NOMO-1 treated with DMSO at 0.1 percent for 48 hours (cell line): ENCODE measurements around the gene GRIN2D.
"Not testable (repeated sequence)": the region's sequence is repeated elsewhere in the genome, so short reads cannot be mapped to it uniquely, and the experiment has no call there.

Experiments used
- DNase-seq: peaks from one replicate; lab custom pipeline; 2025; ENCODE audit not compliant: unreplicated experiment; lab: John Stamatoyannopoulos, UW

The GRIN2D gene

GRCh38 chr19:48371367-48371766 is 22.1 kb upstream of the GRIN2D start:
- no peak for DNase-seq

GRCh38 chr19:48371771-48372170 is 21.7 kb upstream of the GRIN2D start:
- not testable (repeated sequence) for DNase-seq

DNA sequence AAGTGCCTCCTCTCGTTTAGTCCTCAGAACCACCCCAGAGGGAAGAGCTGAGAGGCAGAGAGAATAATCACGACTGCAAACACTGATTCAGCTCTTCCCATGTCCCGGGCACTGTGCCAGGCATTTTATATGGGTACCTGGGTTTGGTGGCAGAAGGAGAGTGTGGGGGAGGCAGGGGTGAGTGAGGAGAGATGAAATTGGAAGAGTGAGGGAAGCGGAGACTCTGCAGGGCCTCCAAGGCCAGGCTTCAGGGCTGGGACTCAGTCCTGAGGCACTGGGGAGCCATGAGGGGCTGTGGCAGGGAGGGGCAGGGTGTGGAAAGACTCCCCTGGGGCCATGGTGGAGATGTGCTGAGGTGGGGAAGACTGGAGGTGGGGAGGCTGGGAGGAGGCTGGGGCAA is 20.6 kb upstream of the GRIN2D start:
- DNase-seq, result no peak

DNA sequence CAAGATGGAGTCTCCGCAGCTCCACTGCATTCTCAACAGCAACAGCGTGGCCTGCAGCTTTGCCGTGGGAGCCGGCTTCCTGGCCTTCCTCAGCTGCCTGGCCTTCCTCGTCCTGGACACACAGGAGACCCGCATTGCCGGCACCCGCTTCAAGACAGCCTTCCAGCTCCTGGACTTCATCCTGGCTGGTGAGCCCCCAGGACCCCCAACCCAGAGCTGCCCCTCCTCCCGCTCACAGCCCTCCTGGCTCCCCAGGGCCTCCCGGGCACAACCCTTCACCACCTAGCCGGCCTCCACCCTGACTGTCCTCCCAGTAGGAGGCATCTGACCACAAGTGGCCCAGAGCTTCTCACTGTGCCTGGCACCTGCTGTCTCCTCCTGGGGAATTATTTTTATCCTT is 19.9 kb upstream of the GRIN2D start:
- no peak for DNase-seq

- no peak for DNase-seq
Observed at GRCh38 chr19:48378194-48378570, 15.3 kb upstream of the GRIN2D start.

GRCh38 chr19:48379058-48379457 is 14.4 kb upstream of the GRIN2D start:
- no peak for DNase-seq

DNA sequence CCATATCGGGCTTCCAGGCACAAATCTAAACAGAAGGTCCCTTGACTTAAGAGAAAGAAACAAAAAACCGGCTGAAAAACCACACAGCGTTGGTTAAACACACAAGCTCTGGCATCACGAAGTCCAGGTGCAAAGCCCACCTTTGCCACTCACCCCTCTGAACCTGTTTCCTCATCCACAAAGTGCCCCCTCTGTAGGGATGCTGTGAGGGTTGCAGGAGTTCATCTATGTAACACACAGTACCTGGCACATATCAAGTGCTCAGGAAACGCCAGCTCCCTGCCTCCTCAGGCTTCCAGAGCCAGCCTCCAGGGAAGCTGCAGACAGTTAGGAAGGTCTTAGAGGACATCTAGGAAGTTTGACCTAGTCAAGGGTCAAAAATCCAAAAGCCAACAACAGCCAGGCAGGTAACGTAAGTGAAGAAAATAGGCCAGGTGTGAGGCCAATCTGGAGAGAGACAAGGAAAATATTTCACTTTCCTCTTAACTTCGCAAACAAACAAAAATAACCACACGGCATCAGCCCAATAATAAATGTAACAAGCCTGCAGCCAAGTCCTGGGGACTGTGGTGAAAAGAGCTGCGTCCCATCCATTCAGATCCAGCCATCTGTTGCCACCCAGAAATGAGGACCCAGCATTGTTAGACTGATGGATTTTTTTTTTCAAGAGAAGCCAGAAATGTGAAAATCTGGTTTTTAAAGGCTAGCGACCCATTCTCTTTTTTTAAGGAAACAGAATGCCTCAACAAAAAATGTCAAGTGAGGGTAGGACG is 12.1 kb upstream of the GRIN2D start:
- DNase-seq, result no peak

GRCh38 chr19:48382286-48382685 is 11.2 kb upstream of the GRIN2D start:
- no peak for DNase-seq

DNA sequence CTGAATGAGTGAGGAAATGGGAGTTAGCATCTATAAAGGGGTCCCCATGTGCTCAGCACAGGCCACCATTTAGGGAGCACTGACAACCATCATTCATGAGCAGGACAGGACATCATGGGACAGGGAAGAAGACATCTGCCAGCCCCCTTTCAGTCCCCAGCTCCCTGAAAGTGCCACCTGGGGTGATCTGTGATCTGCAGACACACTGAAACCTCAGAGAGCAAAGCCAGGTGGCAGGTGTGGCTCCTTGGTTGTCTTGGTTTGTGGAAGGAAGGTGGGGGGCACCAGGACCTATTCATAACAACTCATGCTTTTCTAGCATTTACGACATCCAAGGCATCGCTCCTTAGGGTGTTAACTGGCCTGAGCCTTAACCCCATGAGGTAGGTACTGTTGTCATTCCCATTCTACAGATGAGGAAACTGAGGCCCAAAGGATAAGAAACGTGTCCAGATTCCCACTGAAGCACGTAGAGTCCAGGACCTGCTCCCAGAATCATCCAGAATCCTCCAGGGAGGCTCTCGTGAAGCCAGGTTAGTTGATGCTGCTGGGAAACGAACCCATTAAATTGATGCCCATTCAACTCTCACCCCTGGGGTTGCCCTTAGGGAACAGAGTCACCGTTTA is 7.9 kb upstream of the GRIN2D start:
- DNase-seq, result no peak

- no peak for DNase-seq
Observed at GRCh38 chr19:48386981-48387380, 6.5 kb upstream of the GRIN2D start.

DNA sequence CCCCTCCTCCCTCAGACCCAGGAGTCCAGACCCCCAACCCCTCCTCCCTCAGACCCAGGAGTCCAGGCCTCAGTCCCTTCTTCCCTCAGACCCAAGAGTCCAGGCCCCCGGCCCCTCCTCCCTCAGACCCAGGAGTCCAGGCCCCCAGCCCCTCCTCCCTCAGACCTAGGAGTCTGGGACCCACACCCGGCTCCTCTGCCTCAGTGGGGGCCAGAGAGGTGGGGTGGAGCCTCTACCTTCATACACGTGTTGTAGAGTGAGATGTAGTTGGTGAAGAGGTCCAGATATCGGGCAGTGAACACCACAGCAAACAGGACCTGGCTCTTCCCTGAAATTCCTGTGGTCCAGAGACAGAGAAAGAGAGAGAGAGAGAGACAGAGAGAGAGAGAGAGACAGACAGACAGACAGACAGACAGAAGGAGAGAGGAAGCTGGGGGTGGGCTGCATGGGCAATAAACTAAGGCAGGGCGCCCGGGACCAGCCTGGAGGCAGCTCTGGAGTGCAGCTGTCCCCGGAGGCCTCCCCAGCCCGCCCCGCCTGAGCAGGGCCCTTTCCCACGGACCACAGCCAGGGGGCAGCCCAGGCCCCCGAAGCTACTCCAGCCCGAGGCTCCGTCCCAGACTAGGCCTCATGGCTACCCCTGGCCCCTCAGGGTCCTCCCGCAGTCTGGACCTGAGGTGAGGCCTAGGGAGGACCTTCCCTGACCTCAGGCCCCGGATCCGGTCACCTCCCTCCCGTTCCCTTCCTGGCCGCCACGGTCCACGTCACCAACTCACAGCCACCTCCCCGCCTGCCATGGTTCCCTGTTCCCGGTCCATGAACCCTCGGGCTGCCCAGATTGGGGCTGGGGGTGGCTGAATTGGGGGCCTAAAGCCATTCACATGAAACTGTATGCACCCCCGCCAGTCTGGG is 3.0 kb upstream of the GRIN2D start:
- peak; percentile 67 for DNase-seq

GRCh38 chr19:48391100-48392005 is 2.1 kb upstream of the GRIN2D start, which contains the start of gene KDELR1:
KDELR1 (minus strand) TSS chr19:48391551; CDS start chr19:48391358, 193 bp downstream.
- peak; percentile 49 for DNase-seq

GRCh38 chr19:48392006-48392344 is 1.5 kb upstream of the GRIN2D start:
- DNase-seq, result not testable (repeated sequence)

- DNase-seq, result no peak
Observed at GRCh38 chr19:48392860-48393558, 459 bp upstream of the GRIN2D start.

DNA sequence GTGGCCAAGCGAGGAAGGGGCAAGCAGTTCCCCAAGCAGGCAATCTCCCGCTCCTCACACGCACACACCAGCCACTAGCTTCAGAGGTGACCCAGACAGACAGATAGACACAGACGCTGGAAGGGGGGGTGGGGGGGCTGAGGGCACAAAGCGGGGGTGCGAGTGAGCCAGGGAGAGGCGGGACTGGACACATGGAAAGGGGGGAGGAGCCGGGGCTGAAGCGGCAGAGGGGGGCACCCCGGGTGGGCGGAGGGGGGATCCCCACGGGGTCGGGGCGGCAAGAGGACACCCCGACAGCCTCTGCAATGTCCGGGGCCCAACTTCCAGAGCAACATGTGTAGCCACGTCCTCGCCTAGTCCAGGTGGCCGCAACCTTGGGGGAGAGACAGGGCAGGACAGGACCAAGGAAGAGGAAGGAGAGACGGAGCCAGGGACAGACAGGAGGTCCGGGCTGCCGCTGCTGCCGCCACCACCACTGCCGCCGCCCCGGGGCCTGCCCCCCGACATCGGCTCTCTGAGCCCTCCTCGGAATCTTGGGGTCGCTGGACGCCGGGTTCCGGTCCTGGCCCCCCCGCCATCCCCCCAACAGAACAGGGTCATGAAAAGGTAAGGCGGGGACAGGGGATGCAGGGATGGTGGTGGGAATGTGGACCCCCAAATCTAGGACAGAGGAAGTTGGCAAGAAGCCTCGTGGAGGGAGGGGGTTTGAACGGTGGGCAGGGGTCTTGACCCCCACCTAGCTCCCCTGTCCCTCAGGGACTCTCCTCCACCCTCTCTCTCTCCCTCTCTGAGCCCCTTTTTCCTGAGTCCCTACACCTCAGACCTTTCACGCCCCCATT is 1.1 kb downstream of the GRIN2D start:
- DNase-seq, result peak; percentile 6

DNA sequence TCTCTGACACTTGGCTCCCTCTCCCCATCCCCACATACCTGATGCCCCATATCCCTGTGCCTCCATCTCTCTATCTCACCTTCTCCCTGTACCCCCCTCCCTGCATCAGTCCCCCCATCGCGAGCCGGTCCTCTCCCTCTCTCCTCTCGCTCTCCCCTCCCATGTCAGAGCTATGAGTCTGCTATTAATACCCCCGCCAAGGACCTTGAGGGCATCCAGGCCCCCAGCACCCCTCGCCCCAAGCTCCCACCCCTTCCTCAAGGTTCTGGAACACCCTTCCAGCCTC is 1.6 kb downstream of the GRIN2D start:
- DNase-seq, result no peak

DNA sequence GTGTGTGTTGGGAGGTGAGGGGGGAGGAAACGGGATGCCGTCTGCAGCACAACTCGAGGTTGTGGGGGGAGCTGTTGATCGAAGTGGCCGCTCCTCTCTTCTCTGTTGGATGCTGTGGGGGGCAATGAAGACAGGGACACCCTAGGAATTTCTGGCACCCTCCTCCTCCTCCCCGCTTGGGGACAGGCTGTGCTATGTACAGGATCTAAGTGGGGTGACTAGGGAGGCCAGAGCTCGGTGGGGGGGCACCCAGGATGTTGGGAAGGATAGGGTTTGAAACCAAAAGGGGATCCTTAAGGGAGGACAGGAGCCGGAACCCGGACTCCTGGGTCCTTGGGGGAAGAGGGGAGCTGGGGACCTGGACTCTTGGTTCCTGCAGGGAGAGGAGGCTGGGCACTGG is 2.0 kb downstream of the GRIN2D start:
- no peak for DNase-seq

- no peak for DNase-seq
Observed at GRCh38 chr19:48396016-48396823, 2.8 kb downstream of the GRIN2D start.

DNA sequence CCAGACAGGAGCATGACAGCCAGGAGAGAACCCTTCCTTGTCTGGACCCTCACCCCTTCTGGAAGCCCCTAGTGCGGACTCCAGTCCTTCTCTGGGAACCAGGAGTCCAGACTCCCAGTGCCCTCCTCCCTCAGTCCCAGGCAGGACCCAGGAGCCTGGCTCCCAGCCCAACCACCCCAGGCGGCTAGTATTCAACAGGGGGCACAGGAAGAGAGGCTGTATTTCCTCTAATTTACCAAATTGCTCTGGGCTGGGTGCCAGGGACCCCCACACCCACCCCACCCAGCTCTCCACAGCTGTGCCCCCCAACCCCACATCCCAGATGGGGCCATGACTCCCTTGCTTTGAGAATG is 3.3 kb downstream of the GRIN2D start:
- DNase-seq, result no peak
